Ishikawa (cell line): ENCODE results near the gene CTNNA1.

ENCODE experiments used
- CEBPB ChIP-seq: IDR thresholded peaks from 2 replicates; pipeline ENCODE4 v1.6.1; 2012
- CREB1 ChIP-seq: IDR thresholded peaks from 2 replicates; pipeline ENCODE4 v1.6.1; 2012; ENCODE audit warnings: low read depth
- EGR1 ChIP-seq: IDR thresholded peaks from 2 replicates; pipeline ENCODE4 v1.6.1; 2012
- EP300 ChIP-seq: IDR thresholded peaks from 2 replicates; pipeline ENCODE4 v1.6.1; 2012; ENCODE audit warnings: borderline replicate concordance
- FOXM1 ChIP-seq: IDR thresholded peaks from 2 replicates; pipeline ENCODE4 v1.6.1; 2012; ENCODE audit warnings: low read depth, borderline replicate concordance
- NFIC ChIP-seq: IDR thresholded peaks from 2 replicates; pipeline ENCODE4 v1.6.1; 2012
- RAD21 ChIP-seq: IDR thresholded peaks from 2 replicates; pipeline ENCODE4 v1.6.1; 2012; ENCODE audit warnings: low read depth
- TAF1 ChIP-seq: IDR thresholded peaks from 2 replicates; pipeline ENCODE4 v1.6.1; 2012; ENCODE audit warnings: low read depth, mild to moderate bottlenecking
- TCF12 ChIP-seq: IDR thresholded peaks from 2 replicates; pipeline ENCODE4 v1.6.1; 2012; ENCODE audit warnings: low read depth
- TEAD4 ChIP-seq: IDR thresholded peaks from 2 replicates; pipeline ENCODE4 v1.6.1; 2012
- YY1 ChIP-seq: IDR thresholded peaks from 2 replicates; pipeline ENCODE4 v1.6.1; 2012; ENCODE audit warnings: low read depth
- ZBTB7A ChIP-seq: IDR thresholded peaks from 2 replicates; pipeline ENCODE4 v1.6.1; 2012; ENCODE audit warnings: low read depth
- TF ChIP-seq, protein P1 (sequence below): IDR thresholded peaks from 2 replicates; pipeline ENCODE4 v1.6.1; 2012
- TF ChIP-seq, protein P2 (sequence below): IDR thresholded peaks from 2 replicates; pipeline ENCODE4 v1.6.1; 2012; ENCODE audit warnings: low read depth, mild to moderate bottlenecking
- TF ChIP-seq, protein P3 (sequence below): IDR thresholded peaks from 2 replicates; pipeline ENCODE4 v1.6.1; 2012

Gene CTNNA1

DNA sequence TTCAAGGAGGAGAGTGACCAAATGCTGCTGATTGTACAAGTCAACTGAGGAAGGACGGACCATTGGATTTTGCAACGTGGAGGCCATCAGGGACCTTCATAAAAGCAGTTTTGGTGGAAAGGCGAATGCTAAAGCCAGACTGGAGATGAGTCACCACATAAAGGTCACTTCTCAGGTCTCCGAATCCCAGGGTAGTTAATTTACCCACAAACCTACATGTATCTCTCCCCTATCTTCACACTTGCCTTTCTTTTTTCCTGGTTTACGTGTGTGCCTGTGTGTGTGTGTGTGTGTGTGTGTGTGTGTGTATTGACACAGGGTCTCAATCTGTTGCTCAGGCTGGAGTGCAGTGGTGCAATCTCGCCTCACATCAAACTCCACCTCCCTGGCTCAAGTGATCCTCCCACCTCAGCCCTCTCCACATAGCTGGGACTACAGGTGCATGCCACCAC lies 4.6 kb upstream of the CTNNA1 start:
- TF ChIP-seq, protein P1, sequence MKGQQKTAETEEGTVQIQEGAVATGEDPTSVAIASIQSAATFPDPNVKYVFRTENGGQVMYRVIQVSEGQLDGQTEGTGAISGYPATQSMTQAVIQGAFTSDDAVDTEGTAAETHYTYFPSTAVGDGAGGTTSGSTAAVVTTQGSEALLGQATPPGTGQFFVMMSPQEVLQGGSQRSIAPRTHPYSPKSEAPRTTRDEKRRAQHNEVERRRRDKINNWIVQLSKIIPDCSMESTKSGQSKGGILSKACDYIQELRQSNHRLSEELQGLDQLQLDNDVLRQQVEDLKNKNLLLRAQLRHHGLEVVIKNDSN, result no peak
- TF ChIP-seq EGR1 (no peak), ZBTB7A (no peak), NFIC (no peak), CEBPB (no peak), EP300 (no peak)
- TF ChIP-seq, protein P2, sequence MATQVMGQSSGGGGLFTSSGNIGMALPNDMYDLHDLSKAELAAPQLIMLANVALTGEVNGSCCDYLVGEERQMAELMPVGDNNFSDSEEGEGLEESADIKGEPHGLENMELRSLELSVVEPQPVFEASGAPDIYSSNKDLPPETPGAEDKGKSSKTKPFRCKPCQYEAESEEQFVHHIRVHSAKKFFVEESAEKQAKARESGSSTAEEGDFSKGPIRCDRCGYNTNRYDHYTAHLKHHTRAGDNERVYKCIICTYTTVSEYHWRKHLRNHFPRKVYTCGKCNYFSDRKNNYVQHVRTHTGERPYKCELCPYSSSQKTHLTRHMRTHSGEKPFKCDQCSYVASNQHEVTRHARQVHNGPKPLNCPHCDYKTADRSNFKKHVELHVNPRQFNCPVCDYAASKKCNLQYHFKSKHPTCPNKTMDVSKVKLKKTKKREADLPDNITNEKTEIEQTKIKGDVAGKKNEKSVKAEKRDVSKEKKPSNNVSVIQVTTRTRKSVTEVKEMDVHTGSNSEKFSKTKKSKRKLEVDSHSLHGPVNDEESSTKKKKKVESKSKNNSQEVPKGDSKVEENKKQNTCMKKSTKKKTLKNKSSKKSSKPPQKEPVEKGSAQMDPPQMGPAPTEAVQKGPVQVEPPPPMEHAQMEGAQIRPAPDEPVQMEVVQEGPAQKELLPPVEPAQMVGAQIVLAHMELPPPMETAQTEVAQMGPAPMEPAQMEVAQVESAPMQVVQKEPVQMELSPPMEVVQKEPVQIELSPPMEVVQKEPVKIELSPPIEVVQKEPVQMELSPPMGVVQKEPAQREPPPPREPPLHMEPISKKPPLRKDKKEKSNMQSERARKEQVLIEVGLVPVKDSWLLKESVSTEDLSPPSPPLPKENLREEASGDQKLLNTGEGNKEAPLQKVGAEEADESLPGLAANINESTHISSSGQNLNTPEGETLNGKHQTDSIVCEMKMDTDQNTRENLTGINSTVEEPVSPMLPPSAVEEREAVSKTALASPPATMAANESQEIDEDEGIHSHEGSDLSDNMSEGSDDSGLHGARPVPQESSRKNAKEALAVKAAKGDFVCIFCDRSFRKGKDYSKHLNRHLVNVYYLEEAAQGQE, result no peak

DNA sequence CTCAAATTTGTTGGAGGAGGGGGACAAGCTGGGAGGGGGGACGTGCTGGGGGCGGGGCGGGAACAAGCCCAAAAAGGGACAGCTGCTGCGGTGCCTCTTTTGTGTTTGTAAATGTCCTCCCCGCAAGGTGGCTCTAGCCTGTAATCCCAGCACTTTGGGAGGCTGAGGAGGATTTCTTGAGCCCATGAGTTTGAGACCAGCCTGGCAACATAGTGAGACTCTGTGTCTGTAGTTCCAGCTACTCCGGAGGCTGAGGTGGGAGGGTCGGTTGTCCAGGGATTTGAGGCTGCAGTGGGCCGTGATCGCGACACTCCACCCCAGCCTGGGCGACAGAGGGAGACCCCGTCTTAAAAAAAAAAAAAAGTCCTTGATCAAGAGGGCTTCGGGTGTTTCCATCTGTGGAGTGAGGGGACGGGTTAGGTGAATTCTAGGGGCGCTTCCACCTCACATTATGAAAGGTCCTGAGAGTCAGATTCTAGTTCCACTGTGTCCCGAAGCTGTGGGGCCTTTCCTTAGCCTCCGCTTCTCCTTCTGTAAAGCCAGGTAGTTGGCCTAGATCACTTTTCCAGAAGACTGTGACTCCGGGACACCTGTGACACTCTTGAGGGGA lies 779 bp upstream of the CTNNA1 start:
- TF ChIP-seq EP300 (no peak), EGR1 (no peak), CREB1 (no peak), RAD21 (no peak), NFIC (no peak), CEBPB (no peak), TCF12 (no peak), FOXM1 (no peak), TAF1 (no peak), TEAD4 (no peak), ZBTB7A (no peak; the same call in 1 of the 2 replicates), YY1 (no peak)
- TF ChIP-seq, protein P1, result no peak
- TF ChIP-seq, protein P3, sequence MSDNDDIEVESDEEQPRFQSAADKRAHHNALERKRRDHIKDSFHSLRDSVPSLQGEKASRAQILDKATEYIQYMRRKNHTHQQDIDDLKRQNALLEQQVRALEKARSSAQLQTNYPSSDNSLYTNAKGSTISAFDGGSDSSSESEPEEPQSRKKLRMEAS, result no peak

DNA sequence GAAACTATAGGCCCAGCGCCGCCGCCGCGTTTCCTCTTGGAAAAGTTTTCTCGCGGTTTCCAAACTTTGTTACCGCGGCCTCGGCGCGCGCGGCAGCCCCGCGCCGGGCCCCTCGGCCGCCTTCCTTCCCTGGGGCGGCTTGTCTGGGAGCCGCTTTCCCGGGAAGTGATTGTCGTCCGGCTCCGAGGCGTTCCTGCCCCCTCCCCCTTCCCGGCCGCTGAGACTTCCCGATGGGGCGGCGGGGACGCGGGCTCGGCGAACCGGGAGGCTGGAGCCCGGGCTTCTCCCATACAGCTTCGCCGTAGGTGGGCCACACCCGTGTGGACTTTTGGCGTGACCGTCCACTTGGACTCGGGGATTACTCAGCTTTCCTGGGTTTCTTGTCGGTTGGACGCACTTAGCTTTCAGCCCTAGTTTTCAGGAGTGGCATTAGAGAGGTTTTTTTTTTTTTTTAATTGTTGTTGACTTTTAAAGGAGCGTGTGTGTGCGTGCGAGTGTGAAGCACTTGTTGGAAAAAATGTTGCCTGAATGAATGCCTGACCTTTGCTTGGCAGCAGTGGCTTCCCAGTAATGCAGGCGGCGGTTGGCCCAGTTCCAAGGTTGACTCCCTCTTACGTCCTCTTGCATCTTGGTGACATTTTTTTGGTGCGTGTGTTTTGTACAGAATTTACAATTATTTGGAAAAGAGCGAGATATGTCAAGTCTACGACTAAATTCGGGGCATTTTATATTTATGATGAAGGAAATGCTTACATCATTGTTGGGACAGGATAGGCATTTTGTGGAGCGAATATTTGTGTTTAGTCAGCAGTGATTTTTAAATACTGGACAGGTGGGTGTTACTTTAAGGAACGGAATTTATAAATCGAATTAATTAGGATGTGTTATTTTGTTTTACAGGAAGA lies 821 bp downstream of the CTNNA1 start:
- TF ChIP-seq, protein P3, result peak; percentile 62
- TF ChIP-seq YY1 (peak; percentile 13; the same call in 1 of the 2 replicates), TCF12 (peak; percentile 27; the same call in 1 of the 2 replicates), EP300 (peak; percentile 72), NFIC (peak; percentile 95), CREB1 (no peak; the same call in 1 of the 2 replicates), TEAD4 (peak; percentile 85), TAF1 (no peak), FOXM1 (peak; percentile 83), ZBTB7A (0 out of 2 replicates have a peak, but pooled peaks have one; percentile 14), RAD21 (no peak; the same call in 1 of the 2 replicates)
- TF ChIP-seq, protein P2, result no peak
- TF ChIP-seq, protein P1, result no peak

DNA sequence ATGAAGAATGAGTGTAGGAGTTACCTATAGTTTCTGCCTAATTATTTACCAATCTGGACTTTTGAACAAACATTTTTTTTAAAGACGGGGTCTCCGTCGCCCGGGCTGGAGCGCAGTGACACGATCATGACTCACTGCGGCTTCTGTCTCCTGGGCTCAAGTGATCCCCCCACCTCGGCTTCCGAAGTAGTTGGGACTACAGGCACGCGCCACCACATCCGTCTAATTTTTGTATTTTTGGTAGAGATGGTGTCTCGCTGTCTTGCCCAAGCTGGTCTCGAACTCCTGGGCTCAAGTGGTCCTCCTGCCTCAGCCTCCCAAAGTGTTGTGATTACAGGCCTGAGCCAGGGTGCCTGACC lies 1.5 kb downstream of the CTNNA1 start:
- TF ChIP-seq NFIC, result no peak

DNA sequence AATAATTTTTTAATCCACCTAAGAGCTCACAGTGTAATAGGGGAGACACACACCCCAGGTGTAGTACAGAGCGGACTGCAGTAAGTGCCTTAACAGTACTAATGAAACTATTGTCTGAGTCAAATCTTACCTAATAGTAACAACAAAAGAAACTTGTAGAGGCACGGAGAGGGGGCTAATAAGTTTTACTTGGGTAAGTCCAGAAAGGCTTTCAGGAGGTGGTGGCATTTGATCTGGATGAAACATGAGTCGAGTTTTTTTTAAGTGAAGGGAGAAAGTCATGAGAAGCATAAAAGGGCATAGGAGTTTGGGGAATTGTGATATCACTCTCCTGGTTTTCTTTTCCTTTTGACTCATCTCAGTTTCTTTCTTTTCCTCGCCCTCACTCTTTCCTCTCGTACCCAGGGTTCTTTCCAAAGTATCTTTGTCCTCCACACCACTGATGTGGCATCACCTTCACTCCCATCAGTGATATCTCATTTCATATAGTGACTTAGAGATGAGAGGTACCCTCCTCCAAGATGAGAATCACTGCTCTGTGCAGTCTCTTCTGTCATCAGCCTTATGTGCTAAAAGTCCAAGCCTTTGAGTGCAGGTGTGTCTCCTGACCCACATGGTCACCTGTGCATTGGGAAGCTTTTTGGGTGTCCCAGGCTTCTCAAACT lies 2.0 kb downstream of the CTNNA1 start:
- no peak for TF ChIP-seq RAD21
- no peak for TF ChIP-seq FOXM1
- TF ChIP-seq, protein P1, result no peak
- no peak for TF ChIP-seq CREB1
- TF ChIP-seq TCF12, result no peak
- TF ChIP-seq, protein P3, result no peak
- TF ChIP-seq ZBTB7A, result no peak
- no peak for TF ChIP-seq NFIC
- no peak for TF ChIP-seq TAF1
